HL-60 (cell line): ENCODE data around the gene ATL1.
"Not testable (repeated sequence)": the region's sequence is repeated elsewhere in the genome, so short reads cannot be mapped to it uniquely, and the experiment has no call there.

Source experiments
- DNase-seq, 2 experiments: peaks; one replicate each; pipeline ENCODE4 v3.0.0-alpha.2; 2010 to 2020; ENCODE audit warnings: low read depth in 1 of 2, low spot score in 1 of 2
- H3K27ac ChIP-seq: fragments of 250-450 bp; sonication (Bioruptor Pico); replicated peaks from 2 replicates; pipeline ENCODE4 v1.5.1; 2020; ENCODE audit warnings: mild to moderate bottlenecking, moderate library complexity
- H3K27me3 ChIP-seq: fragments of 250-450 bp; sonication (Bioruptor Pico); 2 replicates; pipeline ENCODE4 v1.5.1; 2021; ENCODE audit warnings: mild to moderate bottlenecking, moderate library complexity; ENCODE audit not compliant: insufficient read depth, poor library complexity, severe bottlenecking
- H3K4me3 ChIP-seq: replicated peaks from 2 replicates; pipeline ENCODE4 v1.5.1; 2011; ENCODE audit warnings: mild to moderate bottlenecking, control low read depth, low read length; ENCODE audit not compliant: insufficient read depth
- CTCF ChIP-seq: IDR thresholded peaks from one replicate; pipeline ENCODE4 v1.5.1; 2011; ENCODE audit warnings: low read length, control low read depth, inconsistent platforms; ENCODE audit not compliant: insufficient read depth
- GABPA ChIP-seq: IDR thresholded peaks from 2 replicates; pipeline ENCODE4 v1.6.1; 2012; ENCODE audit warnings: low read depth
- POLR2AphosphoS5 ChIP-seq: IDR thresholded peaks from 2 replicates; pipeline ENCODE4 v1.6.1; 2012; ENCODE audit warnings: low read depth
- REST ChIP-seq: IDR thresholded peaks from 2 replicates; pipeline ENCODE4 v1.6.1; 2012; ENCODE audit warnings: low read depth; ENCODE audit not compliant: insufficient replicate concordance
- SPI1 ChIP-seq: IDR thresholded peaks from 2 replicates; pipeline ENCODE4 v1.6.1; 2012; ENCODE audit warnings: low read depth, mild to moderate bottlenecking, borderline replicate concordance

Gene ATL1

GRCh38 chr14:50550294-50550693 lies 9.7 kb upstream of the ATL1 start:
- H3K4me3 ChIP-seq, result no peak overlapping the region
- TF ChIP-seq REST (no peak), SPI1 (no peak), GABPA (no peak)
- no peaks in the 10 kb centered on the region for H3K27me3 ChIP-seq
- no peak overlapping the region for H3K27ac ChIP-seq
- no peak for DNase-seq

GRCh38 chr14:50551877-50552276 lies 8.1 kb upstream of the ATL1 start:
- no peaks in the 10 kb centered on the region for H3K27me3 ChIP-seq
- H3K4me3 ChIP-seq, result no peak overlapping the region
- DNase-seq, result no peak
- H3K27ac ChIP-seq, result no peak overlapping the region
- TF ChIP-seq SPI1 (peak; percentile 88), POLR2AphosphoS5 (no peak)

- DNase-seq, H3K4me3 ChIP-seq, H3K27ac ChIP-seq, H3K27me3 ChIP-seq: not testable (repeated sequence)
These were observed 7.1 kb upstream of the ATL1 start for GRCh38 chr14:50552796-50553195.

- no peak for TF ChIP-seq CTCF
- TF ChIP-seq GABPA, result no peak
- TF ChIP-seq SPI1, result no peak
- TF ChIP-seq REST, result no peak
- TF ChIP-seq POLR2AphosphoS5, result no peak
- DNase-seq, result peak in 1 of 2 experiments; percentile 68
- Histone ChIP-seq H3K27ac (no peak overlapping the region), H3K27me3 (peaks cover 19% of the 10 kb centered on the region), H3K4me3 (peak overlapping the region; percentile 71)
These were observed 963 bp downstream of the ATL1 start for GRCh38 chr14:50560931-50561285.

GRCh38 chr14:50562841-50563240 lies 2.9 kb downstream of the ATL1 start:
- no peak overlapping the region for H3K27ac ChIP-seq
- no peak overlapping the region for H3K4me3 ChIP-seq
- TF ChIP-seq POLR2AphosphoS5, result no peak
- no peak for TF ChIP-seq REST
- TF ChIP-seq CTCF, result no peak
- no peak for TF ChIP-seq GABPA
- no peak for TF ChIP-seq SPI1
- H3K27me3 ChIP-seq, result peaks cover 19% of the 10 kb centered on the region
- no peak for DNase-seq
